ENCODE measurements around the gene SCAF1. TPM values are rescaled to one million over a fixed set of nuclear protein-coding genes. Genes with fewer than 3 reads are reported as not detected.

SCAF1 gene
- total and polyA plus RNA-seq, 9 of the 15 experiments (the other 6 are each of a cell fraction or from before 2014, with no cell fraction given): 0.20 to 79.0 (median 4.9) TPM

- TF ChIP-seq ZMIZ1 (IDR thresholded peaks at IDR 0.05; ENCODE audit: low read depth in 2 of 2, low read length in 2 of 2) (no peak), ZZZ3 (IDR thresholded peaks at IDR 0.05) (no peak), MEF2D (tag; conservative IDR thresholded peaks at IDR 0.05; ENCODE audit: low read depth) (no peak), PML (IDR thresholded peaks at IDR 0.05; ENCODE audit: low read length) (no peak), U2AF1 (optimal IDR thresholded peaks at IDR 0.05; ENCODE audit: low read depth, low read length) (no peak), EP400 (IDR thresholded peaks at IDR 0.05) (no peak), ETS1 (conservative IDR thresholded peaks at IDR 0.05; ENCODE audit: control insufficient read depth, low read depth, low read length) (no peak)
These were observed 40.3 kb downstream of the SCAF1 start (continued) for GRCh38 chr19:49682274-49682673.

Measured in K562 (cell line).